HG02588 (cell line): ENCODE data around the gene PDE10A.

Source experiments
- ATAC-seq: cut with Tn5 transposase; IDR thresholded peaks from one replicate; pipeline ENCODE4 v1.9.1; 2021; ENCODE audit warnings: mild to moderate bottlenecking, moderate library complexity; ENCODE audit not compliant: unreplicated experiment

PDE10A gene

GRCh38 chr6:165300422-165300936 lies 362.6 kb downstream of the PDE10A start:
- ATAC-seq = no peak

GRCh38 chr6:165298875-165299274 lies 364.2 kb downstream of the PDE10A start:
- ATAC-seq = no peak

DNA sequence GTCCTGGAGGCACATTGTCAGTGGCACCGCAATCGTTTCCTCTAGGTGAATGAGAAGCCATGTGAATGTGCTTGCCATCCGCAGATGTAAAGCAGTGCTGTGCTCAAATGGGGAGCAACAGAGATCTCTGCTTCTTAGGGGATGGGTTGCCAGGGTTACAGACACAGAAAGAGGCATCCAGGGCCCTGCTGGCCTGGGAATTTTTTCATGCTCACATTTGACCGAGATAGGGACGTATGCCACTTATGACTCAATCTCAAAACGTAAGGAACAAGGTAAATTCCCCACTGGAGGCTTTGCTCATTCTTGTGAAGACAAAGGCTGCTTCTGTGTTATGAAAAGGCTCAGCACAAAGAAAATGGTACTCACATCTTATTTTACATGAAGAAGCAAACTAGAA lies 364.6 kb downstream of the PDE10A start:
- no peak for ATAC-seq

DNA sequence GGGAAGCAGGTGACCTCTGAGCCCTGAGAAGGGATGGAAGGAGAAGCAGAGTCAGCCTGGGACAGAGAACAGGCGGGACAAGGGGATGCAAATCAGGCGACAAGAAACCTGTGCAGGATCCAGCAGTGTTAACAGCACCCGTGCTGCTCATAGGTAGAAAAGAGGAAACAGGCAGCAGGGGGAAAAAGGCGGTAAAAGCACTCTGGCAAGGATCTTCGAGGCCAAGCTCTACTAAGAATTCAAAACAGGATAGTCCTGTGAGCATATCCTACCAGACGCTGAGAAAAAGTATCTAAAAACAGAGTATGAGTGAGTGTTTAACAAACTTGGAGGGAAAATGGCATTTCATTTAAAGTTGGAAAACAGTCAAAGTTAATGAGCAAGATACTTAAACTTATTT lies 370.4 kb downstream of the PDE10A start:
- ATAC-seq = no peak
